ENCODE data around the gene CCND3. TPM values are rescaled to one million over a fixed set of nuclear protein-coding genes. Genes with fewer than 3 reads are reported as not detected.

CCND3 gene
- total and polyA plus RNA-seq, 2 of the 13 experiments (the other 11 are each of a cell fraction or from before 2014, with no cell fraction given): 4.3 to 7.2 TPM

- no peak for TF ChIP-seq ATF4 (CRISPR knock-in tag; IDR thresholded peaks at IDR 0.05)
- no peak for TF ChIP-seq HOXA9 (CRISPR knock-in tag; IDR thresholded peaks at IDR 0.05; ENCODE audit: borderline replicate concordance)
- TF ChIP-seq RAD51 (IDR thresholded peaks at IDR 0.05; ENCODE audit: borderline replicate concordance): no peak
Observed at GRCh38 chr6:41960028-41960427, 18.4 kb upstream of the CCND3 start (continued).

GRCh38 chr6:41958022-41958856 is 16.6 kb upstream of the CCND3 start:
- DNase-seq (ENCODE audit: low spot score) (no peak), FAIRE-seq (no peak), ATAC-seq (no peak)
- ChIA-PET CTCF (ENCODE audit: low intra/inter-chr PET ratio, low total read pairs) (no interaction called here), POLR2A (no interaction called here)
- intact Hi-C loops (cut with micrococcal nuclease; ENCODE audit: unreplicated experiment) (no loop called here), in situ Hi-C loops (cut with HindIII; ENCODE audit: extremely low pct_ligation_motif_present, low pct_unique_long_range_greater_than_20kb) (no loop called here)
- no peak overlapping the region for H3K4me3 ChIP-seq (replicated peaks in 1 of 3; ENCODE audit: insufficient read depth in 1 of 3, low read depth in 2 of 3, low read length in 3 of 3)
- no peak overlapping the region for H3K27ac ChIP-seq (ENCODE audit: extremely low read length, insufficient read depth, low read length)
- no peak overlapping the region for H2AFZ ChIP-seq (ENCODE audit: low read length)
- no peaks in the 10 kb centered on the region for H3K27me3 ChIP-seq (ENCODE audit: control insufficient read depth in 1 of 2, insufficient read depth in 2 of 2, low read length in 2 of 2)
- TF ChIP-seq ZNF383 (CRISPR knock-in tag; IDR thresholded peaks at IDR 0.05; ENCODE audit: borderline replicate concordance): no peak
- no peak for TF ChIP-seq ZNF432 (CRISPR knock-in tag; IDR thresholded peaks at IDR 0.05; ENCODE audit: borderline replicate concordance)
- TF ChIP-seq RARA (CRISPR knock-in tag; IDR thresholded peaks at IDR 0.05): no peak
- TF ChIP-seq CEBPG (CRISPR knock-in tag; IDR thresholded peaks at IDR 0.05): 0 out of 2 replicates have a peak, but pooled peaks have one; percentile 5
- H3K4me2 ChIP-seq (ENCODE audit: low read depth, low read length): no peak overlapping the region
- H3K9me3 ChIP-seq (ENCODE audit: low read length): no peaks in the 10 kb centered on the region
- BruUV-seq (replicated peaks): no TSS peak
- no peaks in the 10 kb centered on the region for H3K79me2 ChIP-seq (ENCODE audit: insufficient read depth, low read length)
- H3K9ac ChIP-seq (ENCODE audit: insufficient read depth, low read depth, low read length): no peak overlapping the region
- 76% methylated on average over 6 of the region's 6 CpGs for WGBS (ENCODE audit: low lambda C conversion rate)
- H3K4me1 ChIP-seq (ENCODE audit: insufficient read depth, low read length): peaks cover 18% of the 10 kb centered on the region
- no peaks in the 10 kb centered on the region for H4K20me1 ChIP-seq (ENCODE audit: insufficient read depth, low read length)
- H3K36me3 ChIP-seq (replicated peaks in 1 of 2; ENCODE audit: control insufficient read depth in 1 of 2, insufficient read depth in 2 of 2, low read length in 2 of 2): no peaks in the 10 kb centered on the region
